Astrocyte (in vitro differentiated cells and primary cell): ENCODE results near the gene CD300LF.

Experiments
- CTCF ChIP-seq: IDR thresholded peaks from 2 replicates; pipeline ENCODE4 v1.5.1; 2011; ENCODE audit warnings: low read depth, mild to moderate bottlenecking, inconsistent platforms, low read length, moderate library complexity; ENCODE audit not compliant: insufficient read depth
- EZH2 ChIP-seq: IDR thresholded peaks from 2 replicates; pipeline ENCODE4 v1.6.1; 2012; ENCODE audit warnings: mild to moderate bottlenecking, low read length, inconsistent platforms; ENCODE audit not compliant: insufficient read depth

GRCh38 chr17:74752822-74753401 is 40.2 kb upstream of the CD300LF start:
- no peak for TF ChIP-seq EZH2
- TF ChIP-seq CTCF, result no peak
